HCT116 (cell line): Measurements from ENCODE around the gene CLASP1.

Experiments used
- POLR2A ChIP-seq: IDR thresholded peaks from 2 replicates; pipeline ENCODE4 v1.7.0; 2011; ENCODE audit warnings: borderline replicate concordance; ENCODE audit not compliant: insufficient read depth, insufficient read length; ENCODE audit errors: extremely low read depth
- TF ChIP-seq, protein P1 (sequence below), 3 experiments: fragments of 200-600 bp in 1 of 3; sonication (generic) in 1 of 3; IDR thresholded peaks in 2 of 3; conservative IDR thresholded peaks in 1 of 3; 2 replicates each; pipeline ENCODE4 v1.5.1; 2012 to 2017; ENCODE audit warnings: low read depth in 2 of 3, low read length in 2 of 3, antibody characterized with exemption in 1 of 3, borderline replicate concordance in 1 of 3, control low read depth in 1 of 3, mild to moderate bottlenecking in 1 of 3, mixed read lengths in 1 of 3, mixed run types in 1 of 3, moderate library complexity in 1 of 3; ENCODE audit not compliant: insufficient read depth in 1 of 3

DNA sequence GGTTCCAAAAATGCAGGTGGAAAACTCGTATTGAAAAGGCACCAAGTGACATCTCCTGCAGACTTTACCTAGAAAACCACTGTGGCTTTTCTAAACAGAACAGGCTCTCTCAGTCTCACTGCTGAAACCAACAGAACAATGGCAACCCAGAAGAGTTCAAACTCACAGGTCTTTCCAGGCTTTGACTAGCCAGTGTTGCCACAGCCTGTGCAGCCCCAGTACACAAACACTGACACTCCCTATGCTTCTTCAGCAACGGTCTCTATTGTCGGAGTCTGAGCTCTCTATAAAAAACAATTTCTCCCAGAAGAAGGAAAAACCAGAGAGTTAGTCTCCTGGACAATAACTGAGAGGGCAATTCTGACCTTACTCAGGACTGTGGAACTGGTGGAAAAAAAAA is 206.4 kb downstream of the CLASP1 start:
- no peak for TF ChIP-seq POLR2A
- TF ChIP-seq, protein P1, sequence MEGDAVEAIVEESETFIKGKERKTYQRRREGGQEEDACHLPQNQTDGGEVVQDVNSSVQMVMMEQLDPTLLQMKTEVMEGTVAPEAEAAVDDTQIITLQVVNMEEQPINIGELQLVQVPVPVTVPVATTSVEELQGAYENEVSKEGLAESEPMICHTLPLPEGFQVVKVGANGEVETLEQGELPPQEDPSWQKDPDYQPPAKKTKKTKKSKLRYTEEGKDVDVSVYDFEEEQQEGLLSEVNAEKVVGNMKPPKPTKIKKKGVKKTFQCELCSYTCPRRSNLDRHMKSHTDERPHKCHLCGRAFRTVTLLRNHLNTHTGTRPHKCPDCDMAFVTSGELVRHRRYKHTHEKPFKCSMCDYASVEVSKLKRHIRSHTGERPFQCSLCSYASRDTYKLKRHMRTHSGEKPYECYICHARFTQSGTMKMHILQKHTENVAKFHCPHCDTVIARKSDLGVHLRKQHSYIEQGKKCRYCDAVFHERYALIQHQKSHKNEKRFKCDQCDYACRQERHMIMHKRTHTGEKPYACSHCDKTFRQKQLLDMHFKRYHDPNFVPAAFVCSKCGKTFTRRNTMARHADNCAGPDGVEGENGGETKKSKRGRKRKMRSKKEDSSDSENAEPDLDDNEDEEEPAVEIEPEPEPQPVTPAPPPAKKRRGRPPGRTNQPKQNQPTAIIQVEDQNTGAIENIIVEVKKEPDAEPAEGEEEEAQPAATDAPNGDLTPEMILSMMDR (IDR thresholded peaks at IDR 0.05 in 2 of 3, conservative IDR thresholded peaks at IDR 0.05 in 1 of 3; ENCODE audit: borderline replicate concordance in 1 of 3, insufficient read depth in 1 of 3, low read depth in 2 of 3, low read length in 2 of 3), result no peak
